OCI-LY3 (cell line): ENCODE results near the gene RRP36.

Source experiments
- CTCF ChIP-seq: fragments of 200-600, 300-600 bp; sonication (generic); IDR thresholded peaks from 2 replicates; pipeline ENCODE4 v1.5.1; 2014; ENCODE audit warnings: antibody characterized with exemption, low read length, low read depth
- EZH2phosphoT487 ChIP-seq: fragments of 200-600 bp; shearing (Covaris generic); IDR thresholded peaks from 2 replicates; pipeline ENCODE4 v1.6.1; 2018; ENCODE audit warnings: antibody characterized with exemption, mixed run types, low read depth

GRCh38 chr6:42971746-42972327 is 49.6 kb upstream of the RRP36 start:
- TF ChIP-seq CTCF, result no peak
- no peak for TF ChIP-seq EZH2phosphoT487
